ENCODE results near the gene KREMEN1. TPM values are rescaled to one million over a fixed set of nuclear protein-coding genes. Genes with fewer than 3 reads are reported as not detected.

The KREMEN1 gene
- total and polyA plus RNA-seq, 2 of the 4 experiments (the other 2 are of a cell fraction) = 2.9 to 4.6 TPM

DNA sequence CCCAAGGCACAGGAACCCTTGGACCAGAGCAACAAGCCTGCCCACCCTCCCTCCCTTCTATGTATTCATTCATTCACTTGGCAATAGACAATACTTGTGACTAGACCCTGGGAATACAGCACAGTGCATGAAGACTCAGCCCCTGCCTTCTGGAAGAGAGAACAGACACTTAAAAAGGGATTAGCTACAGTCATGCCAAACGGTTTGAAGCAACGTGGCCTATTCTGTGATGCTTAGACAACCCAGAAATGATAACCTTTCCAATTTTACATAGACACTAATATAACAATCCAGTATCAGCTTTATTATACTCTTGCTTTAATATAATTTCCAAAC lies 52.6 kb downstream of the KREMEN1 start:
- dilution Hi-C loops (cut with HindIII; ENCODE audit: low sequenced_read_pairs, unreplicated experiment) (no loop called here), in situ Hi-C loops (cut with MboI; ENCODE audit: low sequenced_read_pairs) (no loop called here), intact Hi-C loops (cut with micrococcal nuclease) (no loop called here)
- H3K4ac ChIP-seq (ENCODE audit: low read depth, low read length) = no peak overlapping the region
- no peaks in the 10 kb centered on the region for H3K36me3 ChIP-seq (ENCODE audit: control insufficient read depth, insufficient read depth, low read length)
- H3K79me1 ChIP-seq (ENCODE audit: low read depth in 1 of 2, low read length in 2 of 2) = no peaks in the 10 kb centered on the region
- H2BK20ac ChIP-seq (ENCODE audit: low read depth, low read length) = no peak overlapping the region
- H3K56ac ChIP-seq (ENCODE audit: extremely low read depth, insufficient read depth, low read length) = no peak overlapping the region
- peaks cover 3% of the 10 kb centered on the region; the same call in 1 of the 2 replicates for H3K4me1 ChIP-seq (ENCODE audit: control insufficient read depth, insufficient read depth, low read length)
- H2AK9ac ChIP-seq (replicated peaks; ENCODE audit: low read depth, low read length, poor library complexity) = no peak overlapping the region
- no peak overlapping the region for H3K14ac ChIP-seq (replicated peaks; ENCODE audit: low read depth, low read length)
- H4K91ac ChIP-seq (ENCODE audit: insufficient read depth, low read depth, low read length) = no peak overlapping the region
- H2BK120ac ChIP-seq (ENCODE audit: low read depth, low read length) = no peak overlapping the region
- no peak overlapping the region for H2AFZ ChIP-seq (replicated peaks; ENCODE audit: low read length, poor library complexity)
- peaks cover 2% of the 10 kb centered on the region; the same call in 1 of the 2 replicates for H3K9me3 ChIP-seq (ENCODE audit: control insufficient read depth, insufficient read depth, low read length)
- ChIA-PET POLR2A (ENCODE audit: unreplicated experiment) (interaction anchor here (0.6 kb wide), 1 partner anchor 101 kb away, joined by 3 read pairs; no protein-coding TSS in a partner anchor), CTCF (interaction anchor here (0.6 kb wide), 2 partner anchors 73 to 1842 kb away, joined by 3 to 4 read pairs; no protein-coding TSS in a partner anchor)
- H3K9ac ChIP-seq (ENCODE audit: low read depth, low read length) = no peak overlapping the region
- no CpG with 5 or more reads among the region's 2 CpGs for whole genome bisulfite sequencing, 2 experiments (ENCODE audit: extremely low coverage in 2 of 2, insufficient read length in 1 of 2)
- no peak overlapping the region for H2AK5ac ChIP-seq (ENCODE audit: low read depth, low read length)
- H3K18ac ChIP-seq (ENCODE audit: low read depth, low read length) = no peak overlapping the region
- no peak overlapping the region for H2BK5ac ChIP-seq (ENCODE audit: low read depth, low read length, poor library complexity, severe bottlenecking)
- H2BK15ac ChIP-seq (ENCODE audit: low read depth, low read length) = no peak overlapping the region
- H3K23ac ChIP-seq (ENCODE audit: low read depth, low read length) = no peak overlapping the region
- peaks cover 4% of the 10 kb centered on the region for H3K9me1 ChIP-seq (ENCODE audit: insufficient read depth, low read length)
- no peak overlapping the region for H3K4me2 ChIP-seq (ENCODE audit: low read depth, low read length)
- no peak overlapping the region for H4K5ac ChIP-seq (ENCODE audit: low read depth, low read length)
- ATAC-seq (ENCODE audit: low read depth) = no peak
- DNase-seq = no peak
- H3K4me3 ChIP-seq (ENCODE audit: insufficient read depth, low read depth, low read length) = no peak overlapping the region
- no peaks in the 10 kb centered on the region for H3K27me3 ChIP-seq (ENCODE audit: control insufficient read depth, insufficient read depth, low read length)
- H3K27ac ChIP-seq (ENCODE audit: insufficient read depth, low read length) = no peak overlapping the region
- no peak for TF ChIP-seq CHD1 (IDR thresholded peaks at IDR 0.05; ENCODE audit: low read depth, low read length)
- no peak for TF ChIP-seq BHLHE40 (IDR thresholded peaks at IDR 0.05; ENCODE audit: low read depth, low read length)
- no peak for TF ChIP-seq MAFK (IDR thresholded peaks at IDR 0.05; ENCODE audit: low read depth, low read length)
- no peak for TF ChIP-seq MXI1 (IDR thresholded peaks at IDR 0.05; ENCODE audit: borderline replicate concordance, low read depth, low read length)
- no peak for TF ChIP-seq MAZ (IDR thresholded peaks at IDR 0.05; ENCODE audit: borderline replicate concordance, low read depth, low read length)
- no peak for TF ChIP-seq CEBPB (IDR thresholded peaks at IDR 0.05; ENCODE audit: low read depth, low read length)
- no peak for TF ChIP-seq SMC3 (IDR thresholded peaks at IDR 0.05; ENCODE audit: low read depth, low read length)
- no peak for TF ChIP-seq RFX5 (IDR thresholded peaks at IDR 0.05; ENCODE audit: low read depth, low read length)
- TF ChIP-seq, protein P1, sequence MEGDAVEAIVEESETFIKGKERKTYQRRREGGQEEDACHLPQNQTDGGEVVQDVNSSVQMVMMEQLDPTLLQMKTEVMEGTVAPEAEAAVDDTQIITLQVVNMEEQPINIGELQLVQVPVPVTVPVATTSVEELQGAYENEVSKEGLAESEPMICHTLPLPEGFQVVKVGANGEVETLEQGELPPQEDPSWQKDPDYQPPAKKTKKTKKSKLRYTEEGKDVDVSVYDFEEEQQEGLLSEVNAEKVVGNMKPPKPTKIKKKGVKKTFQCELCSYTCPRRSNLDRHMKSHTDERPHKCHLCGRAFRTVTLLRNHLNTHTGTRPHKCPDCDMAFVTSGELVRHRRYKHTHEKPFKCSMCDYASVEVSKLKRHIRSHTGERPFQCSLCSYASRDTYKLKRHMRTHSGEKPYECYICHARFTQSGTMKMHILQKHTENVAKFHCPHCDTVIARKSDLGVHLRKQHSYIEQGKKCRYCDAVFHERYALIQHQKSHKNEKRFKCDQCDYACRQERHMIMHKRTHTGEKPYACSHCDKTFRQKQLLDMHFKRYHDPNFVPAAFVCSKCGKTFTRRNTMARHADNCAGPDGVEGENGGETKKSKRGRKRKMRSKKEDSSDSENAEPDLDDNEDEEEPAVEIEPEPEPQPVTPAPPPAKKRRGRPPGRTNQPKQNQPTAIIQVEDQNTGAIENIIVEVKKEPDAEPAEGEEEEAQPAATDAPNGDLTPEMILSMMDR (conservative IDR thresholded peaks at IDR 0.05; ENCODE audit: low read depth, low read length) = no peak
- TF ChIP-seq, protein P2, sequence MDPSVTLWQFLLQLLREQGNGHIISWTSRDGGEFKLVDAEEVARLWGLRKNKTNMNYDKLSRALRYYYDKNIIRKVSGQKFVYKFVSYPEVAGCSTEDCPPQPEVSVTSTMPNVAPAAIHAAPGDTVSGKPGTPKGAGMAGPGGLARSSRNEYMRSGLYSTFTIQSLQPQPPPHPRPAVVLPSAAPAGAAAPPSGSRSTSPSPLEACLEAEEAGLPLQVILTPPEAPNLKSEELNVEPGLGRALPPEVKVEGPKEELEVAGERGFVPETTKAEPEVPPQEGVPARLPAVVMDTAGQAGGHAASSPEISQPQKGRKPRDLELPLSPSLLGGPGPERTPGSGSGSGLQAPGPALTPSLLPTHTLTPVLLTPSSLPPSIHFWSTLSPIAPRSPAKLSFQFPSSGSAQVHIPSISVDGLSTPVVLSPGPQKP (IDR thresholded peaks at IDR 0.05; ENCODE audit: borderline replicate concordance, low read depth, low read length) = no peak
- no peak for TF ChIP-seq POLR2A (IDR thresholded peaks at IDR 0.05; ENCODE audit: low read depth, low read length)
- TF ChIP-seq, protein P3, sequence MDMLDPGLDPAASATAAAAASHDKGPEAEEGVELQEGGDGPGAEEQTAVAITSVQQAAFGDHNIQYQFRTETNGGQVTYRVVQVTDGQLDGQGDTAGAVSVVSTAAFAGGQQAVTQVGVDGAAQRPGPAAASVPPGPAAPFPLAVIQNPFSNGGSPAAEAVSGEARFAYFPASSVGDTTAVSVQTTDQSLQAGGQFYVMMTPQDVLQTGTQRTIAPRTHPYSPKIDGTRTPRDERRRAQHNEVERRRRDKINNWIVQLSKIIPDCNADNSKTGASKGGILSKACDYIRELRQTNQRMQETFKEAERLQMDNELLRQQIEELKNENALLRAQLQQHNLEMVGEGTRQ (IDR thresholded peaks at IDR 0.05; ENCODE audit: low read depth, low read length) = no peak
- TF ChIP-seq RAD21 (IDR thresholded peaks at IDR 0.05; ENCODE audit: low read length) = no peak
- TF ChIP-seq RCOR1 (IDR thresholded peaks at IDR 0.05; ENCODE audit: insufficient replicate concordance, low read length) = no peak
- TF ChIP-seq NFE2L2 (IDR thresholded peaks at IDR 0.05; ENCODE audit: low read depth, low read length) = no peak
- TF ChIP-seq FOS (IDR thresholded peaks at IDR 0.05; ENCODE audit: low read depth, low read length) = no peak
- BruUV-seq (replicated peaks) = no TSS peak
- H4K20me1 ChIP-seq (ENCODE audit: insufficient read depth, low read length) = no peaks in the 10 kb centered on the region
- no peak overlapping the region for H4K8ac ChIP-seq (ENCODE audit: low read depth in 2 of 2, low read length in 2 of 2)
